HUDEP-2 (cell line): ENCODE results near the gene BRD2.
"Not testable (repeated sequence)": the region's sequence is repeated elsewhere in the genome, so short reads cannot be mapped to it uniquely, and the experiment has no call there.

Experiments
- DNase-seq, 76 experiments: peaks; one replicate each; lab custom pipeline; 2025; ENCODE audit not compliant: unreplicated experiment in 76 of 76; lab: John Stamatoyannopoulos, UW

Gene BRD2

GRCh38 chr6:32968093-32968866 lies at the start of gene BRD2:
Gene BRD2, plus strand, starts transcription at chr6:32968594. Its CDS starts 4,305 bp downstream, at chr6:32972899.
- DNase-seq = peak in 75 of 76 experiments; percentile 80 to 99 (median 97)

DNA sequence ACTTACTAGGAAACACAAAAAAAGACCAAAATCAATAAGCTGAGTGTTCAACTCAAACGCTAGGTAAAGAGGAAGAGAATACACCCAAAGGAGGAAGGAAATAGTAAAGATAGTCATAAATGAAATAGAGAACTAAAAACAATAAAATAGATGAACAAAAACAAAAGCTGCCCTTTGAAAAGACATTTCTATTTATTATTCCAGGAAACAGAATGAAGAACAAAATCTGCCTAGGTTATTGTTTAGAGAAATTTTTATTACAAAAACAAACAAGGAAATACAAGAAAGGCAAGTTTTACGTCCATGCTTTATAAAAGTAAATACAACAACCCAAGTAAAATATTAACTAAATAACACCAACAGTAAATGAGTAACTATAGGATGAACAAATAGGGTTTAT lies 47.7 kb upstream of the BRD2 start:
- no peak for DNase-seq

DNA sequence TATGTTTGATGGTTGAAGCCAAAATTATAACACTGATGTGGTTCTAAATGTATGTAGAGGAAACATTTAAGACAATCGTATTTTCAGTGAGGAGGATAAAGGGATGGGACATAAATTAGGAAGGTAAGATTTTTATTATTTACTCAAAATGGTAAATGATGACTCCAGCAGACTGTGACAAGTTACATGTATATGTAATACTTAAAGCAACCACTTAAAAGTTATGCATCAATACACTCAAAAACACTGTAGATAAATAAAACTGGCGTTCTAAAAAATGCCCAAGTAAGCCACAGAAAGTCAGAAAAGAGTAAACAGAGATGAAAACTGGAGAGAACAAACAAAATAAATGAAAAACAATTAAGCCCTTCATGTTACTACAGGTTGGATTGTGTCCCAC lies 46.3 kb upstream of the BRD2 start:
- no peak for DNase-seq

DNA sequence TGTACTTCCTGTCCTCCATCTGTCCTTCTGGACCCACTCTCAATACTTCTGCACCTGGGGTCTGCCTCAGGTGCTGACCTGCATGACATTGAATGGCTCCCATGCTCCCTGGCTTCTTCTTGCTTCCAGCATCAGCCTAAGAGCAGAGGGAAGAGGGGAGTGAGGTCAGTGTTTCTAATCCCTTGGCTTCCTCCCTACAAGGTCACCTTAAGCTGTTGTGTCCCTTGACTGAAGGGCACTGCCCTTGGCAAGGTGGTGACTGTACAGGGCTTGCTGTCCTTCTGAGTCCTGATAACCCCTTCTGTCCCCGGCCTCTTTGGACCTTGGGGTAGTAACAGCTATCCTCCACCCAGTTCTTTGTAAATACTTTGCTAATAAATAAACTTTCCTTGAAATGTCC lies 37.2 kb upstream of the BRD2 start:
- DNase-seq = no peak

DNA sequence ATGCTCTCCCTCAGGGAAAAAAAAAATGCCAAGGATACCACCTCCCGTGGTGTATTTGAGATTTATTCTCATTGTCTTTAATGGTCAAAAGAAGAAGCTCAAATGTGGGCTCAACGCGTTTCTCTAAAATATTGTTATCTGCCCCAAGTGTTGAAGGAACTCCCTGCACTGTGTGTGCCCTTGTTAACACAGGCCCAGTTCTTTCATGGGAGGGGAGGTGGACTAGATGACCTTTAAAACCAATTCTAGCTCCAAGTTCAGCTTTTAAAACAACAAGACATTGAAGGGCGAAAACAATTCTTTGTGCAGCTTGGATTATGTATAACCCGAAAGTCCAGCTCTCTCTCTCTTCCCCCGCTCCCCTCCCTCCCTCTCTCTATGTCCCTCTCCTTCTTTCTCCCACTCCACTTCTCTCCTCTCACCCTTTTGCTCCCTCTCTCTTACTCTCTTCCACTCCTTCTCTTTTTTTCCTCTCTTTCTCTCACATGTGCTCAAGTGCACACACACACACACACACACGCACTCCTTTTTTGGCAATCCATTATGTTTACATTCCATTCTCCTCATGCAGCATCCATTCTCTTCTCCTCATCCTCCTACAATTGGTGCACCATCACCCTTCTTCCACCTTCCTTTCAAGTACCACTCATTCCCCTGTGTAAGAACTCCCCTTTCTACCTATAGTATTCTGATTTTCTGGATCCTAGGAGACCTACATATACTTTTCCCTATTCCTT lies 36.1 kb upstream of the BRD2 start:
- no peak for DNase-seq

- peak in 66 of 76 experiments; percentile 10 to 83 (median 63) for DNase-seq
These were observed 34.7 kb upstream of the BRD2 start for GRCh38 chr6:32933661-32934085.

DNA sequence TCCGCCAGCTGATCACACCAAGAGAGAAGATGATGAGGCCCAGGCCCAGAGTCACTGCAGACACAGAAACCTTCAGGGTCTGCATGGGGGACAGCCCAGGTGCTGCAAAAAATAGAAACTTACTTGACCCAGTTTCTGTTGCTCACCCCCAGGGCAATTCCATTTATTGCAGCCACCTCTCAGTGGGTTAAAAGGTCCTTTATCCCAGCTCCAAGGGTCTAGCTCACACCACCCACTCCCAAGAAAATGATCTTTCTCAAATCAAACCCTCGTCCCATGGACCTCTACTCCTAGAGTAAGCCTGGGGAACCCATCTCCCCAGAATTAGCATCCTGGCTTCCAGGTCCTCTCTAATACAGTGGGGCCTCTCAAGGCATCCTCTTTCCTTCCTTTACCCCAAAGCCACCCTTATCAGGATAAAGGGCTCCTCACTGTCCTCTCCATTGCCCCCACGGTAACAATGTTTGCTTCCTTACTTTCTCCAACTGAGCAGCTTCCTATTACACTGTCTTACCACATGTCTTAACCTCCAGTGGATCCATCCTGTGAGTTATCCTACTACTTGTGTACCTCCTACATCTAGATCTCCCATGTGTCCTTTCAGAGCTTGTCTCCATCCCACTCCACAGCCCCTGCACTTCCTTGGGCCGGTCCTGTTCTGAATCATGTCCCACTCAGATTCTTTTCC lies 32.7 kb upstream of the BRD2 start:
- no peak for DNase-seq

GRCh38 chr6:32936239-32937152 lies 31.9 kb upstream of the BRD2 start:
- no peak for DNase-seq

DNA sequence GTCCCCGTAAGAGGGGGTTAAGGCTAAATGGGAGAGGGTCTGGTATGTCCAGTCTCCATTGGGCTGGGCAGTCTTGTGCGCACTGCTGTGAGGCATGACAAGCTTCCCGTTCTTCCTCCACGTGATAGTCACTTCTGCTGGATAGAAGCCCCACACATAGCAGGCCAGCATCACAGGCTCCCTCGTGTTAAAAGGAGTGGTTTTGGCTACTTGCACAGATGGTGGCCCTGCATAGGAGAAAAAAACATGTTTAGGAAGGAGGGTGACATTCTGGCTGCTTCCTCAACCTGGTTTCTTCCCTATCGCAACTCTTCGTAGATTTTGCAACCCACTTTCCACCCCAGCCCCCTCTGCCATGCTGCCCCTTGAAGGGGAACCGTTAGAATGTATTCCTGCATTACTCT lies 31.2 kb upstream of the BRD2 start:
- DNase-seq = no peak

- no peak for DNase-seq
These were observed 29.9 kb upstream of the BRD2 start for GRCh38 chr6:32938494-32938893.

GRCh38 chr6:32940656-32941213 lies 27.7 kb upstream of the BRD2 start, which contains the start of gene HLA-DMB:
Gene HLA-DMB, minus strand, starts transcription at chr6:32941028. Its CDS starts 221 bp downstream, at chr6:32940807.
- peak in 20 of 76 experiments; percentile 6 to 59 (median 26) for DNase-seq

GRCh38 chr6:32941214-32941768 lies 27.1 kb upstream of the BRD2 start:
- DNase-seq = no peak

GRCh38 chr6:32942555-32943123 lies 25.8 kb upstream of the BRD2 start:
- DNase-seq = not testable (repeated sequence)

GRCh38 chr6:32943864-32944649 lies 24.3 kb upstream of the BRD2 start:
- DNase-seq = no peak

DNA sequence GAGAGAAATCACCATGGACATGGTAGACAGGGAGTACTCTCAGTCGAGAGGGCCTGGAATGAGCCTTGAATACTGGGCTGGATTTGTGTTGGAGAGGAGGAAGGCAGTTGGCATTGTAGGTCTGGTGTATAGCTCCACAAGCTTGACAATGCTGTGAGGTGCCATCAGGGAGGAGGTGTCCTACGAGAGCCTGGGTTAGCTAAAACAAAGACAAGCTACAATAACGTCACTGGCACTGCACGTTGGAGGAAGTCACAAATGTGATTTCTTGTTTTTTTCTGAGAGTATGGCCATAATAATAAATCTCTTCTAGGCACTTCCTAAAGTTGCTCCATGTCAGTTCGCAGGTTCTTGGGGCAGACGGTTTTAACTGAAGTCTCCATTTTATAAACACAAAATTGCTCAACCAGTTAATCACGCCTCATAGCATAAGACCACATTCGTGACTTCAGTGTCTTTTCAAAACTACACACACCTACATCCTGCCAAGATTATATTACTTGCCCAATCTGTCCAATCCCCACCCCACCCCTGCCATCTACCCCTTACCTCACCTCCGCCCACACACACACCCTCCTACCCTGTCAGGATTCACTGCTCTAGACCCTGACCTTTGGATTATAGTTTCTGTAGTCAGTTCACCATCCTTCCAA lies 23.2 kb upstream of the BRD2 start:
- DNase-seq = no peak

- no peak for DNase-seq
These were observed 22.4 kb upstream of the BRD2 start for GRCh38 chr6:32945953-32946352.

- no peak for DNase-seq
These were observed 21.5 kb upstream of the BRD2 start for GRCh38 chr6:32946893-32947292.
